CD4-positive, alpha-beta T cell treated with Interleukin-15 for 4 hours (primary cell): ENCODE results near the gene PAPSS1.
"Not testable (repeated sequence)": the region's sequence is repeated elsewhere in the genome, so short reads cannot be mapped to it uniquely, and the experiment has no call there.

Experiments
- DNase-seq: peaks from one replicate; pipeline ENCODE4 v3.0.0-alpha.2; 2020; ENCODE audit warnings: low spot score

The PAPSS1 gene

DNA sequence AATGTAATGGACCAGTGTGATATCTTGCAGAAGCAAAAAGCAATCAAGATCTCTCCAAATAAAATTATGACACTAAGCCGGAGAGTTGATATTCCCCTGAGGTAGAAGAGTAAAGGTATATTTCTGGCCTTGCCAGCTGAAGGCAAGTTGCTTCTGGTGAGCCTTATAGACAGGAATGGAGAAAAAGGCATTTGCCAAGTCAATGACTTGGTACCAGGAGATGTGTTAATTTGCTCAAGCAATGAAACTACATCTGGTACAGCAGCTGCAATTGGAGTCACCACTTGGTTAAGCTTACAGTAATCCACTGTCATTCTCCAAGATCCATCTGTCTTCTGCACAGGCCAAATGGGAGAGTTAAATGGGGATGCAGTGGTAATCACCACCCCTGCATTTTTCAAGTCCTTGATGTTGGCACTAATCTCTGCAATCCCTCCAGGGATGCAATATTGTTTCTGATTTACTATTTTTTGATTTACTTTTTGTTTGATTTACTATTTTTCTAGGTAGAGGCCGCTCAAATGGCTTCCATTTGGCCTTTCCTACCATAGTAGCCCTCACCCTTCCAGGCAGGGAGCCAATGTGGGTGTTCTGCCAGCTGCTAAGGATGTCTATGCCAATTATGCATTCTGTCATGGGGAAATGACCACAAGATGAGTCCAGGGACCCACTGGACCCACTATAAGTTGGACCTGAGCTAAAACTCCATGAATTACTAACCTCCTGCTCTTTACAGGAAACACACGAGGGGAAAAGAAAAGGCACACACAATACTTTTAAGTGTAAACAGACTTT is 6.3 kb upstream of the PAPSS1 start:
- not testable (repeated sequence) for DNase-seq

DNA sequence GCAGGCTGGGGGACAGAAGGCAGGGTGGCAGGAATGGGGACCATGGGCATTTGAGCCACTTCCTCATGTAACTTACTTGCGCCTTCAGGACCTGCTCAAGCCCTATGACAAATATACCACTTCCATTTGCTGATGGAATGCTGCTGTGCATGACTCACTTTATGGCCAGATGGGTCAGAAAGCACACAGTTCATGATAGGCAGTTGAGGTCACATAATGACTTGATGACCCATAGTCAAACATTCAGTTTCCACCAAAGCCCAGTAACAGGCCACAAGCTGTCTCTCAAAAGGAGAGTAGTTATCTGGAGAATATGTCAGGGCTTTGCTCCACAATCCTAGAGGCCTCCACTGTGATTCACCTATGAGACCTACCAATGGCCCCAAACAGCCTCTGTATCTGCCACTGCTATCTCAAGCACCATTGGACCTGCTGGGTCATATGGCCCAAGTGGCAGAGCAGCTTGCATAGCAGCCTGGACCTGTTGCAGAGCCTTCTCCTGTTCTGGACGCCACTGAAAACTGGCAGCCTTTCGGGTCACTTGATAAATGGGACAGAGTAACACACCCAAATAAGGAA is 5.3 kb upstream of the PAPSS1 start:
- DNase-seq = no peak

DNA sequence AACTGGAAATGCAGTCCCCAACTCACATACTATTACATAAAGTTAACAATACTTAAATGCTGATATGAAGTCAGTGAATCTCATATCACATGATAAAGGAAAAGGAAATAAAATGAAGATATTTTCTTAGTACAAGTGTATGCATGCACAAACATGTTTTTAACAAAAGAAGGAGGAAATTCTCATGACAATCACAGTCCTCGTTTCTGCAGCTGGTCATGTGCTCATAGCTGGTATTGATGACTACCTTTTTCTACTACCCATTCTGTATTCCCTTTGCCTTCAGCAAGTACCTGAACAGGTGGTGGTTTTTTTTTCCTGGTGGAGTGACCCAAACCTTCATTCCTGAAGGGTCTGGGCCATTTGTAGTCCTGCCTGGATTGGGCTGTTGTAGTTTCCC is 3.3 kb upstream of the PAPSS1 start:
- DNase-seq = not testable (repeated sequence)

DNA sequence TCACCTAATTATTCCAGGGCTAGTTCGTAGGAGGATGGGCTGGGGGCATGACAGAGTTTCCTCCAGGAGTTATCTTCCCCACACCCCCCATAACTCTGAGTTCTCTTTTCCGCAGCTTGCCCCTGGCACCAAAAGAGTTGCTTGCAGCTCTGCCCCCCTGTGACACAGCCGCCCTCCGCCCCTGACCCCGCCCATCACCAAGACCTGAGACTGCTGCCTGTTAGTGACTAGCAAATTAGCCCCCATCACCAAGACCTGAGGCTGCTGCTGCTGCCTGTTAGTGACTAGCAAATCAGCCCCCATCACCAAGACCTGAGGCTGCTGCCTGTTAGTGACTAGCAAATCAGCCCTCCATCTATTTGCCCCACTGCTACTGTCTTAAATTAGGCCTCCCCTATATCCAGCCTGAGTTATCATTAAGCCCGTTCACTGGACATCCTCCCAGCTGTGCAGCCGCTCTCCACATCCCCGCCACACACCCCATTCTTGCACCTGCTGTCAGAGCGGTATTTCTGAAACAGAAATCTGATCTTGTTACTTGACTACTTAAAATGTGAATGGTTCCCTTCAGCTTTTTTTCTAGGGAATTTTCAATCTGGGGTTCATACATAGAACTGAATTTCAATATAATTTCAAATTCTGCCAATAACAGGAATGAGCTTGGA is 1.5 kb upstream of the PAPSS1 start:
- peak; percentile 41 for DNase-seq

DNA sequence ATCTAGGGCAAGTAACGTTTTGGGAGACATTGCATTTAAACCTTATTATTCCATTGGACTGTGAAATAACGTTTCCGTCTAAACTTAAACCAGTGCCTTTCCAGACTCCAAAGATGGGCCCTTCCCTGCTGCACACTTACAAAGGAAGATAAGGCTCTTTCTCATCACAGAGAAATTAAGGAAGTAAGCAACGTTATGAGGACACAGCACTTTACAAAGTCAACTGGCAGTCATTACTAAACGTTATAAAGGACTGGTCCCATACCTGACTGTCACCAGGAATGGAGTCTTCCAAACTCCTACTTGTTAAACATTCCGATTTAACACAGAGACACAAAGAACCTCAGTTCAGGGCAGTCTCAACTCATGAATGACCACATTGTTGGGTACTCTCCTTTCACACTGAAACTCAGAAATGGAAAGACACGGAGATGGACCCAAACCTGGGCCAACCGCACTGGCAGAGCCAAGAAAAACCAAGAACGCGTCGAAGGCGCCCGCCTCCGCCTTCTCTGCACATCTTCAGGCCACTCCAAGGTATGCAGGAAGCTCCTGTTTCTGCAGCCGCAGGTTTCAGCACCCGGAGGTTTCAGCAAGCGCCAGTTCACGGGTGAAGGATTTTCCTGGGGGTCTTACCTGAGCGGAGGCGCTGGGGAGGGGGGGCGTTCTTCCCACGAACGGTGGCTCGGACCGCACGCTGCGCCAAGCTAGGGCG is 670 bp downstream of the PAPSS1 start:
- DNase-seq = peak; percentile 0

DNA sequence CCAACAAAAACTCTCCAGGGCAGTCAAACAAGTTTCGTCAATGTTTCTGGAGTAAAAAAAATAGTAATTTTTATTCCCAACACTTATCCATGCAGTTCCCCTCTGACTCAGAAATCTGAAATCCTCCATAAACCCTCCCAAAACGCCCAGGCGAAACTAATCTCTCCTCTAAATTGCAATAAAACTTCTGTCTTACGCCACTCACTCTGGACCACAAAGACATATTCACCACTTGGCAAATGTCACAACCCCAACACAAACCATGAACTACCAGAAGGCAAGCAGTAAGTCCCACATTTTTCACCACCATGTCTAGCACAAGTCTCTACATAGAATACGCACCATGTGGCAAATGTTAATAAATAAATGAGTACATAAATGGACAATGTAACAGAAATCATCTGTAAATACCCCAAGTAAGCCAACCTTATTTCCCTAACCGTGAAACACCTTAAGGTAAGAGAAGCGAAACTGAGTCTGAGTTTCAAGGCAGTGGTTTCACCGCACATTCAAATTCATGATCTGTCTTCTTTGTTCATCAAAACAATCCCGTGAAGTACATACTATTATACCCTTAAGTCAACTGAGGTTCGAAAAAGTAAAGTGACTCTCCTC is 1.6 kb downstream of the PAPSS1 start:
- DNase-seq = no peak

DNA sequence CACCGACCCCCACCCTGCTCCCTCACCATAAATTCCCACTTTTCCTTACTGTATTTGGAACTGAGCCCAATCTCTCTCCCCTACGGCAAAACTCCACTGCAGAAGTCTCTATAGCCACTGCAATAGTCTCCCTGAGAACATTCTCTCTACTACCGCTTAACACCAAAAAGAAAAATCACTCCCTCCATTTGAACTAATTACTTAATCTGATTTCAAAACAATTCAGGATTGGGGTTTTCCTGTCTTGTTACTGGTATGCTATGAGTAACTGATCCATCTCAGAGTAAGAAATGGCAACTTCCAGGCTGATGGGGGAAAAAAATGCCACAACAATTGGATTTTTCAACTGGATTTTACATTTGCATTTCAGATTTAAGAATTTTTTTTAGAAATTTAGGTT is 5.8 kb downstream of the PAPSS1 start:
- DNase-seq = no peak

DNA sequence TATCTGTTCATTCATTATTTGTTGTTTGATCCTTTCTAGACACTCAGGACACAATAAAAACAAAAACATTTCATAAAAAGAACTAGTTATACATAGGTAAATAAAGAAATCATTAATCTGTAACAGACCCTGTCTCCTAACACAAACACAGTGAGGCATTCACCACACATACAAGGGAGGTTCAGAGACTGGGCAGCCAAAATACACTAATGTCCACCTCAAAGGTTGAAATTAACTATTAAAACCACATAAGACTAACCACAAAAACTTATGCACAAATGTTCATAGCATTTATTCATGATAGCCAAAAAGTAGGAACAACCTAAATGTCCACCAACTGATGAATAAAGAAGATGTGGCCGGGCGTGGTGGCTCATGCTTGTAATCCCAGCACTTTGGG is 7.8 kb downstream of the PAPSS1 start:
- no peak for DNase-seq

DNA sequence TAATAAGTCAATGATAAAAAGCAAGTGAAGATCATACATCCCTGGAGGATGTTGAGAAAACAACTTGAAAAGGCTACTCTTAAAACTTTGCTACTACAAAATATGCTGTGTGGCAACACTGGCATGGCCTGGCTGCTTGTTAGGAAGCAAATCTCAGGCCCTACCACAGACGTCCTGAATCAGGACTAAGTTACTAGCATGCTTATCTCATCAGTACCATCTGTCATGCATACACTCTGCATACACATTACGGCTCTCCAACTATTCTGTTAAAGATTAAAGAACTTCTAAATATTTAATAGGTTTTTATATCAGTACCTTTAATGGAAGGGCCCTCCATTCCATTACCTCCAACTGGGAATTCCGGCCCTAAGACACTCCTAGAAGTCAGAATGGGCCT is 8.2 kb downstream of the PAPSS1 start:
- DNase-seq = no peak

DNA sequence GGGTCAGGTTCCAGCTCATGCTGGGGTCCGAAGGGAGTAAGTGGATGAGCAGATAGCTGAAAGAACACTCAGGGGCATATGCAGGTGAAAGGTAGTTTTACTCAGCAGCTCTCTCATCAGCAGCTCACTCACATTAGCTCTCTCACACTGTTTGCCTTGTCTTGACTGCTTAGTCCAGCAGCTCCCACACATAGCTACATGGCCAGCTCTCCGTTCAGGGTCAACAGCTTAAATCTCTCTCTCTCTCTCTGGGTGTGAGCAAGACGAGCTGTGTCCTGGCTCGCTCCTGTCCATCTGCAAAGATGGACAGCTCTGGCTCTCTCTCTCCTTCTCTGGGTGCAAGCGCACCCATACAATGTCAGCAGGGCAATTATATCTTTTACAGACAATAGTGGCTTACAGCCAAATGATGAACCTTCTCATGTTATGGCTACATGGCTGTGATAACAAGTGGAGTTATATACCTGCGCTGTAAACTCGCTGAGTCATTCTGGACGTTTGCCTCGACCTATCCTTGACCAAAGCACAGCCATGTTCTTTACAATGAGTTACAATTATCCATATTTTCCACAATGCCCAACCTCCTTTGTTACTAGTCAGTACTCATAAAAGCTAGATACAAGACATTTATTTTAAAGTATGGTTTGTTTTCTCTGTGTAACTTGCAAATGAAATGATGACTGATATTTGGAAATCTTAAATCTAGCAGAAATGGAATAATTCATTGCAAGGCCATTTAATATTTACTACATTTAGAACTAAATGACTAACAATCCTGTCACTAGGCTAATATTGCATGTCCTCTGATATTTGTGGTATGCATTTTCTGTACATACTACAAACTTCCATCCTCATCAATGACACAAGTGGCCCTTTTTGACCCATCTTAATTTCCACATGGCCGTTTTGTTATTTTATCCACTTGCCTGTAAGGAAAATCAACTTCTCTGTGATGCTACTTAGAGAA is 9.3 kb downstream of the PAPSS1 start:
- no peak for DNase-seq

DNA sequence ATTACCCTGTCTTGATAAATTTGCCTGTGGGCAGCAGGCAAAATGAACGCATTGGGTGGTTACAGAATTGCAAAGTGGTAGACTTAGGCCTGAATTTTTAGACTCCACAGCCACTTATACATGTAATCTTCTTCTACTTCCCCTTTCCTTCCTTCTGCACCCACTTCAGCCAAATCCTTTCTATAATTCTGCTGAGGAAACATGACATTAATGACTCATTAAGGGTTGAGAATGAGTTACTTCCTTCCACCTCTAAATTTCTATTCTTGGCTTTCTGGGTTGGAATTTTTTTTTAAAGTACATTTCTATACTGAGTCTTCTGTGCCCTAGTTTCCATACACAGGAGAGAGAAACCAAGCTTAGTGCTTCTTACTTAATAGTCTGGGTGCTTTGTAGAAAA is 10.1 kb downstream of the PAPSS1 start:
- no peak for DNase-seq

DNA sequence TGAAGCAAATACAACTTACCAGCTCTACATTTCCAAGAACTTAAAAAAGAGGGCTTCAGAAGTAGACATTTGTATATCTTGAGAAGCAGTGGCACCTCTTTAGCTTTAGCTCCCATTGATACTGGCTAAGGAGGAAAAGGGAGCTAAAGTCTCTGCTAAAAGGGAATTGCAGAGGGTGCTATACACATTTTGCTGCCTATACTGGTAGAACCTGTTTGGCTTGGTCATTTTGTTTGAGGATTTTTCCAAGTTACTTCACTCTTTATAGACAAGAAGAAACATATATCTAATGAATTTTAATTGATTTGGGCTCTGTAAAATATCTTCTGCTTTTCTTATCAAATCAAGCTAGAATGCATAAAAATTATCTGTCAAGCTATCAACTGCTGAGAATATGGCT is 11.8 kb downstream of the PAPSS1 start:
- no peak for DNase-seq

DNA sequence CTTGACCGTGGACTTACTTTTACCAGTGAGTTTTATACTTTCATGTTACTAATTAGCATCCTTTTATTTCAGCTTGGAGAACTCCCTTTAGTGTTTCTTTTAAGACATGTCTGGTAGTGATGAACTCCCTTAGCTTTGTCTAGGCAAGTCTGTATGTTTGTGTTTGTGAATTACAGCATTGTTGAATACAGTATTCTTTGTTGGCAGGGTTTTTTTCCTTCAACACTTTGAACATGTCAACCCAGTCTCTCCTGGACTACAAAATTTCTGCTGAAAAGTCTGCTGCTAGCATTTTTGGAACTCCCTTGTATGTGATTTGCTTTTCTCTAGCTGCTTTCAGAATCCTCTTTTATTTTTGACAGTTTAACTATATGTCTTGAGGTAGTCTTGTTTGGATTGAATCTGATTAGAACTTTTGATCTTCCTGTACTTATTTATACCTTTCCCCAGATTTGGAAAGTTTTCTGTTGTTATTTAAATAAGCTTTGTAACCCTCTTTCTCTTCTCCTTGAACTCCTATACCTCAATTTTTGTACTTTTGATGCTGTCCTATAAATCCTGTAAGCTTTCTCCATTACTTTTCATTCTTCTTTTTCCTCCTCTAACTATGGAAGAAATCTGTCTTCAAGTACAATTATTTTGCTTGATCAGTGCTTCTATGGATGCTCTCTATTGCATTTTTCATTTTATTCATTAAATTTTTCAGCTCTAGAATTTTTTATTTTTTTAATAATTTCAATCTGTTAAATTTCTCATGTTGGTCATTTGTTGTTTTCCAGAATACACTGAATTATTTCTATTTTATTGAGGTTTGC is 14.1 kb downstream of the PAPSS1 start:
- no peak for DNase-seq

DNA sequence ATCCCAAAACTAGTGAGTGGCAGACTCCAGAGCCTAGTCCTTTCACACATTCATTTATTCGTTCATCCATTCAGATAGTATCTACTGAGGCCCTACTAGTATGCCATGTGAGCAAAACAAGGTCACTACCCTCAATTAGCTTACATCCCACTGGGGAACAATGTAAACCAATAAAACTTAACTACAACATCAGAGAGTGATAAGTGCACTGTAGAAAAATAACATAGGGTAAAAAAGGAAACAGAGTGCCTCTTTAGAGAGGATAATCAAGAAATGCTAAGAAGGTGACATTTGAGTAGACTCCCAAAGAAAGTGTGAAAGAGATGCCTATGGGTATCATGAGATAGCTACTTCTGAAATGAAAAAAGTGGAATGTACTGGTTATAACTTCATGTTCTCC is 18.5 kb downstream of the PAPSS1 start:
- no peak for DNase-seq

DNA sequence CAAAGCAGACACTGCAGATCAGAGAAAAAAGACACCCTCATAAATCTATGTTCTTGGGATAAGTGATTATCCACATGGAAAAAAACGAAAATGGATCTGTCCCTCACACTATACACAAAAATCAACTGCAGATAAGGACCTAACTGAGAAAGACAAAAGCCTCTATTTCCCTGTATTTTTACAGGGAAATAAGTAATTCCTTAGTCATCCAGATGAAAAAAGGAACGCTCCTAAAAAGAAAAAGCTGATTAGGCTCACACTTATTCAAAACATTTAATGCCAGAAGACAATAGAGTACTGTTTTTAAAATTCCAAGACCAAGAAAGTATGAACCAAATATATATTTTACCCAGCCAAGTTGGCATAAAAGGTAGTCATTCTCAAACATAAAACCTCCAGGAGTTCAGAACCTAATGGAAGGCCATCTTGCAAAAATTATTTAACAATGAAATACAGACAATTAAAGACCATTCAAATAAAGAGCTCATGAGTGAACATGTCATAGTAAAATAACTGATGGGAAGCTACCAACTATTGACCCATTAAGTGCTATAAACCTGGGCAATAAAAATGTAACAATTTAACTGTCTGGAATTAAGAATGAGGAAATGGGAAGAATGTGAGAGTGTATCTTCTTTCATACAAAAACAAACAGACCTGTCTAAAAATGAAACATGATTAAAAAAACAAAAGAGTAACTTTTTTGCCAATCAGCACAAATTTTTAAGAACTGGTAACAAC is 20.4 kb downstream of the PAPSS1 start:
- DNase-seq = no peak

DNA sequence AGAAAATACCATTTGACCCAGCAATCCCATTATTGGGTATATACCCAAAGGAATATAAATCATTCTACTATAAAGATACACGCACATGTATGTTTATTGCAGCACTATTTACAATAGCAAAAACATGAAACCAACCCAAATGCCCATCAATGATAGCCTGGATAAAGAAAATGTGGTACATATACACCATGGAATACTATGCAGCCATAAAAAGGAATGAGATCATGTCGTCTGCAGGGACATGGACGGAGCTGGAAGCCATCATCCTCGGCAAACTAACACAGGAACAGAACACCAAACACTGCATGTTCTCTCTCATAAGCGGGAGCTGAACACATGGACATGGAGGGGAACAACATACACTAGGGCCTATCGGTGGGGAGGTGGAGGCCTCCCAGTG is 23.8 kb downstream of the PAPSS1 start:
- DNase-seq = not testable (repeated sequence)

DNA sequence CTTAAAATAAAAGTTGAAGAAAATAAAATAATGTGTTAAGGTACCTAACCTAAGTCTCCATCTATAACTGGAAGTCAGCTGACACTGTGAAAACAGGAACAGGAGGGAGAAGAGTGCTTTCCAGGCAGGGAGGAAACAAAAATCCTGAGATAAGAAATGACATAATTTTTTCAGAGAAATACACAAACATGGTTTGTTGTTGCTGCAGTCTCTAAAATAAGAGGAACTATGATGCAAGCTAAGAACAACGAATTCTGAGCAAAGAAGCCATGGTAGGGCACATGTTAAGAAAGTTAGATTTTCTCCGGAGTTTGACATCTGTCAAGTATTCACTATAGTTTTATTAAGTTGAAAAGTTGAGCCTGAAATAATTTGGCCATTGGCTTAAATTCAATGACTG is 26.9 kb downstream of the PAPSS1 start:
- DNase-seq = no peak

DNA sequence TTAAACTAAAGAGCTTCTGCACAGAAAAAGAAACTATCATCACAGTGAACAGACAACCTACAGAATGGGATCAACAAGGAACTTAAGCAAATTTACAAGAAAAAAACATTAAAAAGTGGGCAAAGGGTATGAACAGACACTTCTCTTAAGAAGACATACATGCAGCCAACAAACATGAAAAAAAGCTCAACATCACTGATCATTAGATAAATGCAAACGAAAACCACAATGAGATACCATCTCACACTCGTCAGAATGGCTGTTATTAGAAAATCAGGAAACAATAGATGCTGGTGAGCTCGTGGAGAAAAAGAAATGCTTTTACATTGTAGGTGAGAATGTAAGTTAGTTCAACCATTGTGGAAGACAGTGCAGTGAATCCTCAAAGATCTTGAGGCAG is 27.8 kb downstream of the PAPSS1 start:
- no peak for DNase-seq

DNA sequence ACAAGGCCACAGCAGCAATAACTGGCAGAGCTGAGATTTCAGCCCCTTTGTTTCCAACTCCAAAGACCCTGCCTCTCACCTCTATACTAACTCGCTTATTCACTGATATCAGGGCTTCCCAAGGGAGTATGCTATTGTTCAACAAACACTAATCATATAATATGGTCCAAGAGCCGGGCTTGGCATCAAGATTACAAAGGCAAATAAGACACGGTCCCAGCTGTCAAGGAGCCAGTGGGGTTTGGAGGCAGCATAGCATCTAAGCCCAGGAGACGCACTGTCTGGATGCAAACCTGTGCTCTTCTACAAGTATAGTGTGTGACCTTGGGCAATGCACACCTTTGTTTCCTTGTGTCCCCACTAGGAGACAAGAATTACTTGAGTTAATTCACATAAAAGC is 28.7 kb downstream of the PAPSS1 start:
- DNase-seq = no peak
